GM10847 (cell line): ENCODE data around the gene NTHL1.

Experiments
- POLR2A ChIP-seq: IDR thresholded peaks from 2 replicates; pipeline ENCODE4 v1.6.1; 2011; ENCODE audit not compliant: insufficient read length; ENCODE audit errors: extremely low read depth

Gene NTHL1

DNA sequence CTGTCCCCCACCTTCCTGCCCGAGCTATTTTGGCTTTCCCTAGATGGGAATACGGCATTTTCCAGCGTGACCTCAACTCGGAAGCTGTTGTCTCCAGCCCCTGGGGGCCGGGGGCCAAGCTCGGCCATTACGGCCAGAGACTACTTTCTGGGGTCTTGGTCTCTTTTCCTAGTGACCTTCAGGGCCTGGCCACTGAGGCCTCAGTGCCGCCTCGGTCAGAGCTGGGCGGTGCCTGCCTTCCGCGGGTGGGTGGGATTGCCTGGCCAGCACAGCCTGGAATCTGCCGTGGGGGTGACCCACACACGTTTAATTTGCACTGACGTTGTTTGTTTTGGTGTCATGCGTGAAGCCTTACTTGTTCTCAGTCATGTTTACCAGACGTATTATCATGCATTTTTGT lies 29.4 kb upstream of the NTHL1 start:
- no peak for TF ChIP-seq POLR2A

DNA sequence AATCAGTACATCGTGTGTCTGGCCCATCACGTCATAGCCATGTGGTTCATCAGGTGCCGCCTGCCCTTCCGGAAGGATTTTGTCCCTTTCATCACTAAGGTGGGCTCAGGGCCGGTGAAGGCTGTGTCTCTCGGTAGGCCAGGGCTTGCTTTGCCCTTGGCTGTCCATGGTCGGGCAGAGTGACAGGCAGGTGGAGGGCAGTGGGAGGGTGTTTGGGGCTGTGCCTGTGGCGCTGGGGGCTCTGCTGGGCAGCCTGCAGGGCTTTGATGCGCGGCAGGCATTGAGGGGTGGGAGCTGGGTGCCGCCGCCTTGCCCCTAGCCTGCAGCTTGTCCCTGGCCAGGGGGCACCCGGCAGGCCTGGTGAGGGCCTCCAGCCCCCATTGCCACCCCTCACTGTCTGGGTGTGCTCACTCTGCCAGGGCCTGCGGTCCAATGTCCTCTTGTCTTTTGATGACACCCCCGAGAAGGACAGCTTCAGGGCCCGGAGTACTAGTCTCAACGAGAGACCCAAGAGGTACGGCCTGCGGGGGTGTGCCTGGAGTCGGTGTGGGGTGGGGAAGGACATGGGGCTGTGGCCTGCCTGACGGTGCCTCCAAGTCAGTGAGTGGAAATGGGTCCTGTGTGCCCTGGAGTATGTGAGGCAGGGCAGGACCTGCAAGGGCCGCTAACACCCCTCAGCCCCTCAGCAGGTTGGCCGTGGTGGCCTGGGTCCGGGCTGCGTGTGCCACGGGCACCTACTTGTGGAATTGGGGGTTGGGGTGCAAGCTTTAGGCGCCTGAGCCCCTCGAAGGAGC lies 28.6 kb upstream of the NTHL1 start:
- TF ChIP-seq POLR2A: no peak

DNA sequence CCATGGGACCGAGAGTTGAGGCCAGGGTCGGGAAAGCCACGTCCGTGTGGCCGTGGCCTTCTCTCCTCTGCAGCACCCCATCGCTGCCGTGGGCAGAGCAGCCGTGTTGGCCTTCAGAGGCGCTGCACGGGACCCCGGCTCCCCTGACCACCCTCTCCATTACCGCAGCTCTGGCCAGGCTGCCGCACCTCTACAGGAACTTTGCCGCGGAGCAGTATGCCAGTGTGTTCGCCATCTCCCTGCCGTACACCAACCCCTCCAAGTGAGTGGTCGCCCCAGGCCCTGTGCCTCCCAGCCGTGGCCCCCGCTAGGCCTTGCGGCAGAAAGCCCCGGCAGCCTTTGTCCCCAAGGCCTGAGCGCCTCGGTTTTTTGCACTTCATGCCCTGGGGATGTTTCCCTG lies 28.0 kb upstream of the NTHL1 start:
- TF ChIP-seq POLR2A: no peak

DNA sequence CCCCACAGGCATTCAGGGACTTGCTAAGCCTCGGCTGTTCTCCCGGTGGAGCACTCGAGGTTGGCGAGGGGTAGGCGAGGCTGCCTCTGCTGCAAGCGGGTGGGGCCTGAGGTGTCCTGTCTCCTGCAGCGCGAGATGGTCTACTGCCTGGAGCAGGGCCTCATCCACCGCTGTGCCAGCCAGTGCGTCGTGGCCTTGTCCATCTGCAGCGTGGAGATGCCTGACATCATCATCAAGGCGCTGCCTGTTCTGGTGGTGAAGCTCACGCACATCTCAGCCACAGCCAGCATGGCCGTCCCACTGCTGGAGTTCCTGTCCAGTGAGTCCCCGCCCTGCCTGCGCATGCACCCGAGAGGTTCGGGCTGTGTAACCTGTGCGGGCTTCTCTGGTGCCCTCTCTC lies 26.4 kb upstream of the NTHL1 start:
- TF ChIP-seq POLR2A: no peak

DNA sequence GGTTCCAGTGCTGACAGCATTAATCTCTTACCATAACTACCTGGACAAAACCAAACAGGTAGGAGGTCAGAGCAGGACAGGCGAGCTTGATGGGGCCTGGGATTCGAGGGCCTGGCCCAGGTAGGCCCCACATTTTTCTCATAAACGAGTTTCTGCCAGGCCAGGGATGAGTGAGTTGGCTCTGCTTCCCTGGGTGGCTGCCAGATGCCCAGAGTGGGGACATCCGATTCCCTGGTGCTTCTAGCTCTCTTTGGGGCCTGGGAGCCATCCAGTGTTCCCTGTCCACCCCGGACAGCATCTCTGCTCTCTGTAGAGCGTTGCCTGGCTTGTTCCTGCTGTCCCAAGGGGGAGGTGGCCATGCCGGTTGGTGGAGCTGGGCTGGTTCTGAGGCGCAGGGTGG lies 25.3 kb upstream of the NTHL1 start:
- TF ChIP-seq POLR2A: no peak

DNA sequence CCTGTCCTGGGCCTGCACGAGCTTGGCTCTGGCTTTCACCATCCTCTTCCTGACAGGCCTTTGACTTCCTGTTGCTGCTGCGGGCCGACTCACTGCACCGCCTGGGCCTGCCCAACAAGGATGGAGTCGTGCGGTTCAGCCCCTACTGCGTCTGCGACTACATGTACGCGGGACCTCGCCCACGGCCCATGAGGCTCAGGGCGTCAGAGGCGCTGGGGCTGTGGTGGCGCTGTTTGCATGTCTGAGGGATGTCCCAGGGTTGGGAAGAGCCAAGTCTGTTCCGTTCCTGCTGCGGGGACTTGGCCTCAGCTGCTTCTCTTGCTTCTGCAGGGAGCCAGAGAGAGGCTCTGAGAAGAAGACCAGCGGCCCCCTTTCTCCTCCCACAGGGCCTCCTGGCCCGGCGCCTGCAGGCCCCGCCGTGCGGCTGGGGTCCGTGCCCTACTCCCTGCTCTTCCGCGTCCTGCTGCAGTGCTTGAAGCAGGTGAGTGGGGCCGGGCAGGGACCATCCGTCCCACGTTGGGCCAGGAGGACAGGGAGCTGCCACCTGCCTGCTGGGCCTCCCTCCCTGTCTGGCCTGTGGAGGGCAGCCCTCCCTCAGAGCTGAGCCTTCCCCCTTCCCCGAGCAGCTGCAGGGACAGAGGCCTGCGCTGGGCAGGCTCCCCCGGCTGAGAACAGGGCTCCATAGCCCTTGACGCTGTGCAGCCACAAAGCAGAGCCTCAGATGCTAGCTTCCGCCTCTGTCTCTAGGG lies 24.0 kb upstream of the NTHL1 start:
- no peak for TF ChIP-seq POLR2A

DNA sequence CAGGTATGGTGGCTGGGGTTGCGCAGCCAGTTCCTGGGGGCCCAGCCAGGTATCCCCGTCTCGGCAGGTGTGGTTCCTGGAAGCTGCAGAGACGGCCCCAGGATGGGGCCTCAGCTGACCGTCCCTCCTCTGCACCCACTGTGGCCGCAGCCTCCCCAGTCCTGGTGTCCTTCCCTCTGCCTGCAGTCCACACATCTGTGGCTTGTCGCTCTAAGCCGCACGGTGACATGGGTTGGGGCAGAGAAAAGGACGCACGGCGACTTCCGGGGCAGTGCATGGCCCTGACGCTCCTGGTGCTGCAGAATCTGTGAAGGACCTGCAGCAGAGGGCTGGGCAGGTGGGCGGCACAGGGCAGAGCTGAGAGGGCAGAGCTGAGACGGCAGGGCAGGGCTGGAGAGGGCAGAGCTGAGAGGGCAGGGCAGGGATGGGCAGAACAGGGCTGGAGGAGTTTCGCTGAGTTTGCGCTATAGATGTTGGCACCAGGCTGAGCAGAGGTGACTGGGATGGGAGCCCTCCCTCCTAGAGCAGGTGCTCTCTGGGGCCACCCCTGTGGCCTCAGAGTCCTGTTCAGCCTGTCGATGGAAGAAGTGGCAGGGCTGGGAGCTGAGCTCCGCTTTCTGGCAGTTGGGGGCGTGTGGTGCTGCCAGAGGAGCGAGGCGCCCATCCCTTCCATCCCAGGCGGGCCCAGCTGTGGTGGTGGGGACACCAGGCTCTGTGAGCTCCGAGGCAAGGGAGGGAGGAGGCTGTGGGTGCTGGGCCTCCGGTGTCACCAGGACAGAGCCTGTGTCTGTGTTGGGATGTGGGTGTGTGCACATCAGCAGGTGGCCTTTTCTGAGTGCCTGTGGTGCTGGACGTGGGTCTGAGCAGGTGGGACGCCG lies 23.2 kb upstream of the NTHL1 start:
- no peak for TF ChIP-seq POLR2A

DNA sequence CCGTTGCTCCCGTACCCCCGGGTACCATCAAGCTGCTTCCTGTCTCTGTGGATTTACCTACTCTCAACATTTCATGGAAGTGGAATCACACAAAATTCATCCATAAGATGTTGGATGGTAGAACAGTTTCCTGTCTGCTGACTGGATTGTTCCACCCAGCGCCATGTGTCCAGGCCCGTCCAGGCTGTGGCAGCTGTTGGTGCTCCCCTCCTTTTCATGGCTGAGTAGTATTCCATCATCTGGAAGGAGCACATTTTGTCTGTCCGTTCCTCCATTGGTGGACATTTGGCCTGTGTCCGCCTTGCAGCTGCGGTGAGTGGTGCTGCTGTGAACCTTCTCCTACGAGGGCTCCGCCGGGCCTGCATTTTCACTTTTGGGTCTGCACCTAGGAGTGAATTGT lies 18.5 kb upstream of the NTHL1 start:
- no peak for TF ChIP-seq POLR2A

DNA sequence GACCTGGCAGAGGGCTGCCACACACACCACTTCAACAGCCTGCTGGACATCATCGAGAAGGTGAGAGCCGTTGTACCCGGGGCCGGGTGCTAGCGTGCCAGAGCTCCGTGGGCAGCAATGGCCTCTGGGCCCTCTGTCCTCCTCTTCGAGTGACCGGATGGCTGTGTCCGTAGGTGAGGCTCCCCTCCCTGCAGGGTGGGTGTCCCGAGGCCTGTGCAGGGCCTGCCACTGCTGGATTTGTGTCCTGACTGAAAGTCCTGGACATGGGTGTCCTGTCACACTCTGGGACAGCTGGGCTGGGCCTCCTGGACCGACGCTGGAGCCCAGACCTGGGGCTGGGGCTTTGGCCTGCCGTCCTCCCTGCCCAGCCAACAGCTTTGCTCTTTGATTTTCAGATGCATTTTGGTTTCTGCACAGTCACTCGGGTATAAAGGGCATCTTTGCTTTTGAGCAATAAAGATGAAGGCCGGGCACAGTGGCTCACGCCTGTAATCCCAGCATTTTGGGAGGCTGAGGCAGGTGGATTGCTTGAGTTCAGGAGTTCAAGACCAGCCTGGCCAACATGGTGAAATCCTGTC lies 16.8 kb upstream of the NTHL1 start:
- no peak for TF ChIP-seq POLR2A

DNA sequence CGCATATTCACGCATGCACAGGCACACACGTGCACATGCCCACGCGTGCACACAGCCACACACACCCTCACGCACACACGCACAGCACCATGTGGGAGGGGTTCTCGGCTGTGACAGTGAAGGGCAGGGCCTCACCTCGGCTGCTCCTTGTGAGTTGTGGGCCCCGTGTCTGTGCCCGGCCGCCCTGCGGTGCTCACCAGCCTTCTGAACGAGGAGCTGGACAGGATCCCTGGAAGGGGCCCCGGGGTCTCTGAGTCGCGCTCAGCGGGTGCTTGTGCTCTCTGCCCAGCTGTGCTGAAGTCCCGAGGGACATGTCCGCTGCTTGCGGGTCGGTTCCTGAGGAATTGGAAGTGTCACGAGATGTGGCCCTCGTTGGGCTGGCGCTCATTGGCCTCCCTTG lies 16.2 kb upstream of the NTHL1 start:
- TF ChIP-seq POLR2A: no peak

DNA sequence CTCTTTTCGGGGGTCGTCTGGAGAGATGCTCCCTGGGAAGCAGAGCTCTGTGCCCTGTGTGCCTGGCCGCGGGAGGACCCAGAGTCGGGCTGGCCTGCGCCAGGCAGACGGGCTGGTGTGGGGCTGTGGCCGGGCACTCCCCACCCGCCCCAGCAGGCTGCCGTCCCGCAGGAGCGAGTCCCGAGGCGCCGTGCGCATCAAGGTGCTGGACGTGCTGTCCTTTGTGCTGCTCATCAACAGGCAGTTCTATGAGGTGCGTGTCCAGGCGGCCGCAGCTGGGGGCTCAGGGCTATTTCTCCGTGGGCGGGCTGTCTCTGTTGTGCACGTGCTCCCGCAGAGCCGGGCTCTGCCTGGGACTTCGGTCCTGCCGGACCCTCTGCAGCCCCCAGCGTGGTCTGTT lies 15.2 kb upstream of the NTHL1 start:
- TF ChIP-seq POLR2A: no peak

DNA sequence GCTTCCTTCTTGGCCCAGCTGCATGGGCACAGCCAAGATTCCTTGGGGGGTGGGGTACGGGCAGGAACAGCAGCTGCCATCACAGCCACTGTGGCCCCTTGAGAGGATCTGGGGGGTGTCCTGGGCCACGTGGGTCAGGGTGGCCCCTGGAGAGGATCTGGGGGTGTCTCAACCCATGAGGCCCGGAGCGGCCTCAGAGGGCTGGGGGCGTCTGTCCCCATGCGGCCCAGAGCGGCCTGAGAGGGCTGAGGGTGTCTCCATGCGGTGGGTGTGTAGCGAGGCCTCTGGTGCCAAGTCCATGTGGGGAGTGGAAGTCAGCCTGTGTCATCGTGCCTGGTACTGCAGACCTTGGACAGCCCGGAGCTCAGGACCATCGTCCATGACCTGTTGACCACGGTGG lies 13.9 kb upstream of the NTHL1 start:
- TF ChIP-seq POLR2A: no peak

DNA sequence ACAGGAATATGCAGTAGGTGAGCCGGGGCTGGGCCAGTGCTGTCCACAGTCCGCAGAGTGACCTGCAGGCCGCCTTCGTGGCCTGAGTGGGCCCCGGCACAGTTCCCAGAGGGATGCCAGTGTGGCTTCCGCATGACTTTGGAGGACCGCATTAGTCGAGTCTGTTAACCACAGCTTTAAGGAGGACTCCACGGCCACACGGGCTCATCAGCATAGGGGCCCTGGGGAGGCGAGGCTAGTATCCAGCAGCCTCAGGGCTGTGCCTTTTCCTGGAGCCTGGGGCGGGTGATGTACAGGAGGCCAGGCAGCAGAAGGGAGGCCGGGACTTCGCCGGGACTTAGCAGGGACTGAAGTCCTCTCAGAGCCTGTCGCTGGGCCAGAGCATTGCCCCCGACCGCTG lies 13.4 kb upstream of the NTHL1 start:
- TF ChIP-seq POLR2A: no peak

DNA sequence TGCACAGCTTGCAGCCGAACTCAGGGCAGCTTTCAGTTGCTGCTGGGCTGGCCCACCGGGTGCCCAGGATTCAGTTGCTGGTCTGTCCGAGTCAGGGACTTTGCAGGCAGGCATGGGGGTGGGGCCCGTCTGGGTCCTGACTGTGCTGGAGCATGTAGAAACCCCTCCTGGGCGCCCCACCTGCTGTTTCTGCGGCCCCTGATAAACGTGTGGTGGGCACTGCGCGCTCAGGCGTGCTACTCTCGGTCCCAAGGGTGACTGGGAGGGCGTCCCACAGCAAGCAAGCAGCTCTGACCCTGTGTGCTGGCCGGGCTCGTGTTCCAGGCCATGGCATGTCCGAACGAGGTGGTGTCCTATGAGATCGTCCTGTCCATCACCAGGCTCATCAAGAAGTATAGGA lies 12.7 kb upstream of the NTHL1 start:
- no peak for TF ChIP-seq POLR2A

DNA sequence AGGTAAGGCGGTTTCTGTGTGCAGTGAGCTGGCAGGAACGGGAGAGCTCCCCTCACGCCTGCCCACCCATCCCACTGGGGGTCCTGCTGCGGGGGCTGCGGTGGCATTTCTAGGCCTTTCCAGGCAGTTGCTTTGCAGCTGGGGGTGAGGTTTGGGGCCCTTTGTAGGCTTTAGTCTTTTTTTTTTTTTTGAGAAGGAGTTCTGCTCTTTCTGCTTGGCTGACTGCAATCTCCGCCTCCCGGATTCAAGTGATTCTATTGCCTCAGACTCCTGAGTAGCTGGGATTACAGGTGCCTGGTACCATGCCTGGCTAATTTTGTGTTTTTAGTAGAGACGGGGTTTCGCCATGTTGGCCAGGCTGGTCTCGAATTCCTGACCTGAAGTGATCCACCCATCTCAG lies 11.2 kb upstream of the NTHL1 start:
- no peak for TF ChIP-seq POLR2A
